Natural killer cell (primary cell): ENCODE results near the gene GPR4. TPM values are rescaled to one million over a fixed set of nuclear protein-coding genes. Genes with fewer than 3 reads are reported as not detected.

Source experiments
- ATAC-seq, 3 donors: fragments of 150-1000 bp in 2 of 3; fragments of 200-7000 bp in 1 of 3; cut with Tn5 transposase; 1 replicate in 1 of 3; 2 replicates in 2 of 3; pipeline ENCODE4 v1.10.0; 2021; ENCODE audit warnings: mild to moderate bottlenecking in 2 of 3, moderate library complexity in 2 of 3
- DNase-seq, 2 donors: peaks; one replicate each; pipeline versions ENCODE4 v3.0.0 to v3.0.0-alpha.2; 2013 to 2021; ENCODE audit warnings: mixed read lengths in 1 of 2
- H3K27ac ChIP-seq: one replicate; pipeline ENCODE4 v1.5.1; 2013; ENCODE audit warnings: mild to moderate bottlenecking, low read length
- H3K27me3 ChIP-seq: one replicate; pipeline ENCODE4 v1.6.1; 2013; ENCODE audit warnings: low read length; ENCODE audit not compliant: control insufficient read depth, insufficient read depth
- H3K36me3 ChIP-seq: one replicate; pipeline ENCODE4 v1.6.1; 2013; ENCODE audit warnings: low read length; ENCODE audit not compliant: control insufficient read depth, insufficient read depth
- H3K4me1 ChIP-seq: one replicate; pipeline ENCODE4 v1.6.1; 2013; ENCODE audit warnings: low read length; ENCODE audit not compliant: control insufficient read depth, insufficient read depth
- H3K4me3 ChIP-seq: one replicate; pipeline ENCODE4 v1.5.1; 2013; ENCODE audit warnings: low read length
- H3K9me3 ChIP-seq: one replicate; pipeline ENCODE4 v1.6.1; 2013; ENCODE audit warnings: low read length; ENCODE audit not compliant: control insufficient read depth, insufficient read depth
- H3K27ac Mint-ChIP-seq, 2 donors: one replicate each; pipeline ENCODE4 v1.8.0; 2022; ENCODE audit warnings: mild to moderate bottlenecking in 2 of 2, mixed read lengths in 2 of 2, moderate library complexity in 1 of 2
- H3K27me3 Mint-ChIP-seq, 2 donors: one replicate each; pipeline ENCODE4 v1.8.0; 2022; ENCODE audit warnings: low read depth in 2 of 2, mixed read lengths in 2 of 2
- H3K36me3 Mint-ChIP-seq: one replicate; pipeline ENCODE4 v1.8.0; 2022; ENCODE audit warnings: mixed read lengths
- H3K4me1 Mint-ChIP-seq, 2 donors: one replicate each; pipeline ENCODE4 v1.8.0; 2022; ENCODE audit warnings: mixed read lengths in 2 of 2
- H3K4me3 Mint-ChIP-seq: one replicate; pipeline ENCODE4 v1.8.0; 2022; ENCODE audit warnings: mild to moderate bottlenecking, moderate library complexity, mixed read lengths
- H3K9me3 Mint-ChIP-seq, 2 donors: one replicate each; pipeline ENCODE4 v1.8.0; 2022; ENCODE audit warnings: mixed read lengths in 2 of 2
- WGBS: methylation state at CpG from one replicate; pipeline ENCODE4 v1.1.7; 2013; ENCODE audit warnings: missing lambda C conversion rate; ENCODE audit not compliant: insufficient coverage; 5-methylcytosine and 5-hydroxymethylcytosine counted together
- intact Hi-C: fragments of 100-400 bp; cut with micrococcal nuclease; formaldehyde crosslinking; loops from one replicate; pipeline ENCODE4 v1.14.2; 2022
- total RNA-seq, 4 donors: library from RNA; stranded (reverse); fragments of 120-200 nt in 1 of 4; gene quantifications; one replicate each; pipeline versions ENCODE4 v1.2.3 to v1.2.4, GENCODE V29; 2013 to 2022
- TF ChIP-seq, protein P1 (sequence below): fragments of 200-600 bp; IDR thresholded peaks from one replicate; pipeline ENCODE4 v1.8.0; 2022; ENCODE audit warnings: antibody characterized with exemption

Gene GPR4
- total RNA-seq, 3 donors from 2014 or later (not counting 1 experiment from before 2014, with no cell fraction given): 0.12 to 0.13 TPM; not detected in 1

DNA sequence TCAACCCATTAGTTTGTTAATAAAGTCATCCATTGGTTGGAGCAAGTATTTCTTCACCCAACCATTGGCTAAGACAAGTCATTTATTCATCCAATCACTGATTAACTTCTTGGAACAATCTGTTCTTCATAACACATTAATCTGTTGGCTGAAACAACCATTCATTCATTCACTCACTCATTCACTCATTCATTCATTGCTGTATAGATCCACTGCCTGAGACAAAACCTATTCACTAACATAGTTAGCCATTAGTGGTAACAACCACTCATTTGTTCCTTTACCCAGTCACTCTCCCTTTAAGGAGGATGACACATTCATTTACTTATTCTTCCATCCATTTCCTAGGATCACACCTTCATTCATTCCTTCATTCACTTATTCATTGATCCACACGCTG, 22.0 kb upstream of the GPR4 start:
- no peak overlapping the region for H3K4me3 Mint-ChIP-seq
- H3K36me3 ChIP-seq: peaks cover 52% of the 10 kb centered on the region
- no peak overlapping the region for H3K4me3 ChIP-seq
- WGBS: 97% methylated on average over 1 of the region's 1 CpG
- H3K4me1 Mint-ChIP-seq: peaks cover 0 to 4% of the 10 kb centered on the region in 2 donors
- no peak overlapping the region for H3K27ac ChIP-seq
- no peaks in the 10 kb centered on the region for H3K27me3 ChIP-seq
- H3K27ac Mint-ChIP-seq: no peak overlapping the region
- no peaks in the 10 kb centered on the region for H3K9me3 Mint-ChIP-seq
- H3K36me3 Mint-ChIP-seq: no peaks in the 10 kb centered on the region
- ATAC-seq: no peak
- H3K9me3 ChIP-seq: no peaks in the 10 kb centered on the region
- H3K4me1 ChIP-seq: no peaks in the 10 kb centered on the region
- DNase-seq: no peak
- TF ChIP-seq, protein P1, sequence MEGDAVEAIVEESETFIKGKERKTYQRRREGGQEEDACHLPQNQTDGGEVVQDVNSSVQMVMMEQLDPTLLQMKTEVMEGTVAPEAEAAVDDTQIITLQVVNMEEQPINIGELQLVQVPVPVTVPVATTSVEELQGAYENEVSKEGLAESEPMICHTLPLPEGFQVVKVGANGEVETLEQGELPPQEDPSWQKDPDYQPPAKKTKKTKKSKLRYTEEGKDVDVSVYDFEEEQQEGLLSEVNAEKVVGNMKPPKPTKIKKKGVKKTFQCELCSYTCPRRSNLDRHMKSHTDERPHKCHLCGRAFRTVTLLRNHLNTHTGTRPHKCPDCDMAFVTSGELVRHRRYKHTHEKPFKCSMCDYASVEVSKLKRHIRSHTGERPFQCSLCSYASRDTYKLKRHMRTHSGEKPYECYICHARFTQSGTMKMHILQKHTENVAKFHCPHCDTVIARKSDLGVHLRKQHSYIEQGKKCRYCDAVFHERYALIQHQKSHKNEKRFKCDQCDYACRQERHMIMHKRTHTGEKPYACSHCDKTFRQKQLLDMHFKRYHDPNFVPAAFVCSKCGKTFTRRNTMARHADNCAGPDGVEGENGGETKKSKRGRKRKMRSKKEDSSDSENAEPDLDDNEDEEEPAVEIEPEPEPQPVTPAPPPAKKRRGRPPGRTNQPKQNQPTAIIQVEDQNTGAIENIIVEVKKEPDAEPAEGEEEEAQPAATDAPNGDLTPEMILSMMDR: no peak
- intact Hi-C loops: no loop called here
- H3K27me3 Mint-ChIP-seq: no peaks in the 10 kb centered on the region

DNA sequence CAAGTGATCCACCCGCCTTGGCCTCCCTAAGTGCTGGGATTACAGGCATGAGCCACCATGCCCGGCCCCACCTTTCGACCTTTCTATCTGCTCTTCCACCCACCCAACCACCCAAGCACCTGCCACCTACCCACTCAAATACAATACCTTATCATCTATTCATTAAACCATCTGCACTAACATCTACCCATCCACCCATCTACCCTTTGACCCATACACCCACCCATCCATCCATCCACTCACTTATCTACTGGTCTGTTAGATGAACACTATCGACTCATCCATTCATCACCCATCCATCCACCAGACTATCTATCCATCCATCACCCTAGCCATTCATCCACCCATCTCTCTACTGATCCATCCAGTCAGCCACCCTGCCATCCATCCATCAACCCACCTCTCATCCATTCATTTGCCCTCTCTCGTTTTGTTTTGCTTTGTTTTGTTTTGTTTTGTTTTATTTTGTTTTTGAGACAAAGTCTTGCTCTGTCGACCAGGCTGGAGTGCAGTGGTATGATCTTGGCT, 20.0 kb upstream of the GPR4 start:
- TF ChIP-seq, protein P1: no peak
- Mint-ChIP-seq H3K9me3 (no peaks in the 10 kb centered on the region), H3K36me3 (no peaks in the 10 kb centered on the region), H3K4me1 (peaks cover 0 to 4% of the 10 kb centered on the region in 2 donors), H3K4me3 (no peak overlapping the region), H3K27me3 (no peaks in the 10 kb centered on the region), H3K27ac (peak overlapping the region in 1 of 2 donors; percentile 29)
- intact Hi-C loops: no loop called here
- 98% methylated on average over 5 of the region's 6 CpGs for WGBS
- DNase-seq: no peak
- Histone ChIP-seq H3K4me1 (no peaks in the 10 kb centered on the region), H3K36me3 (peaks cover 55% of the 10 kb centered on the region), H3K9me3 (no peaks in the 10 kb centered on the region), H3K27ac (no peak overlapping the region), H3K27me3 (no peaks in the 10 kb centered on the region), H3K4me3 (no peak overlapping the region)
- no peak for ATAC-seq

DNA sequence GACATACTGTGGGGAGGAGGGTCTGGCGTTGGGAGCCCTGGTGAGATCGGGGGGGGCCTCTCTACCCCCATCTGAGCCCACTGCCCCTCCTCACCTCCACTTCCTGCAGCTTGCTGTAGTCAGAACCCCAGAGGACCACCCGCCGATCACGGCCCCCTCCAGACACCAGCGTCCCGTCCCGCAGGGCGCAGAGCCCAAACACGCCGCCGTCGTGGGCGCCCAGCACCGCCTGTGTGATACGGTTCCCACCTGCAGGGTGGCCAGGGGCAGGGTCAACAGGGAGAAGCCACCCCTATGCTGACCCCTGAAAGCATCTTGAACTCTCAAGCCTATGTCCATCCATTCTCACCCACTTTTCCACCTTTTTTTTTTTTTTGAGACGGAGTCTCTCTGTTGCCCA, 19.4 kb upstream of the GPR4 start:
- Mint-ChIP-seq H3K27ac (no peak overlapping the region), H3K9me3 (no peaks in the 10 kb centered on the region), H3K4me3 (no peak overlapping the region), H3K4me1 (peaks cover 0 to 4% of the 10 kb centered on the region in 2 donors), H3K36me3 (no peaks in the 10 kb centered on the region), H3K27me3 (no peaks in the 10 kb centered on the region)
- no peaks in the 10 kb centered on the region for H3K9me3 ChIP-seq
- intact Hi-C loops: no loop called here
- H3K27ac ChIP-seq: no peak overlapping the region
- no peaks in the 10 kb centered on the region for H3K27me3 ChIP-seq
- H3K36me3 ChIP-seq: peaks cover 52% of the 10 kb centered on the region
- ATAC-seq (no peak), DNase-seq (no peak)
- TF ChIP-seq, protein P1: no peak
- H3K4me1 ChIP-seq: no peaks in the 10 kb centered on the region
- no peak overlapping the region for H3K4me3 ChIP-seq
- 98% methylated on average over 16 of the region's 17 CpGs for WGBS

DNA sequence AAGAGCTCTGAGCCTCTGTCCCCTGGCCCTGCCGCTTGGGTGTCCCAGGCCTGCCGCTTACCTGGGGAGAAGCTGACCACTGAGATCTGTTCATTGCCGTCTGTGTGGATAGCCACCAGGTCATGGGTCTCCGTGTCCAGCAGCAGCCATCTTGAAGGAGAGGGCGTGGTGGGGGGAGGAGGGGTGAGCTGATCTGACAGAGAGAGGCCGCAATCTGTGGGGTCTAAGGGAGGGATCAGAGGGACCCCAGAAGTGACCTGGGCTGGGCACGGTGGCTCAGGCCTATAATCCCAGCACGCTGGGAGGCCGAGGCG, 14.6 kb upstream of the GPR4 start:
- Histone ChIP-seq H3K4me1 (peaks cover 11% of the 10 kb centered on the region), H3K27me3 (no peaks in the 10 kb centered on the region), H3K4me3 (no peak overlapping the region), H3K36me3 (peaks cover 71% of the 10 kb centered on the region), H3K9me3 (no peaks in the 10 kb centered on the region), H3K27ac (no peak overlapping the region)
- Mint-ChIP-seq H3K36me3 (peaks cover 9% of the 10 kb centered on the region), H3K4me3 (no peak overlapping the region), H3K27me3 (no peaks in the 10 kb centered on the region), H3K4me1 (peaks cover 10 to 15% of the 10 kb centered on the region in 2 donors), H3K9me3 (no peaks in the 10 kb centered on the region), H3K27ac (no peak overlapping the region)
- ATAC-seq (no peak), DNase-seq (peak in 1 of 2 donors; percentile 4)
- WGBS: 99% methylated on average over 10 of the region's 10 CpGs
- intact Hi-C loops: no loop called here
- TF ChIP-seq, protein P1: no peak
